HG03039 (cell line): ENCODE data around the gene KBTBD4.
"Not testable (repeated sequence)": the region's sequence is repeated elsewhere in the genome, so short reads cannot be mapped to it uniquely, and the experiment has no call there.

Experiments used
- ATAC-seq: cut with Tn5 transposase; IDR thresholded peaks from one replicate; pipeline ENCODE4 v1.9.1; 2021; ENCODE audit warnings: mild to moderate bottlenecking, moderate library complexity; ENCODE audit not compliant: unreplicated experiment

KBTBD4 gene

GRCh38 chr11:47529951-47530350 is 48.8 kb downstream of the KBTBD4 start:
- no peak for ATAC-seq

GRCh38 chr11:47527186-47527585 is 51.6 kb downstream of the KBTBD4 start:
- ATAC-seq, result no peak

- ATAC-seq, result not testable (repeated sequence)
Measured at GRCh38 chr11:47526032-47526431, 52.7 kb downstream of the KBTBD4 start.

- no peak for ATAC-seq
Measured at GRCh38 chr11:47524291-47524874, 54.4 kb downstream of the KBTBD4 start.

- no peak for ATAC-seq
Measured at GRCh38 chr11:47523490-47524225, 55.1 kb downstream of the KBTBD4 start.
